GM12892 (cell line): ENCODE results near the gene RAB6A.

Experiments
- POLR2A ChIP-seq: IDR thresholded peaks from 2 replicates; pipeline ENCODE4 v1.6.1; 2011; ENCODE audit warnings: low read depth, low read length, control low read depth
- POLR2AphosphoS5 ChIP-seq: IDR thresholded peaks from 2 replicates; pipeline ENCODE4 v1.6.1; 2011; ENCODE audit warnings: low read depth, low read length, control low read depth

GRCh38 chr11:73760135-73760678 lies 667 bp downstream of the RAB6A start:
- TF ChIP-seq POLR2AphosphoS5 (no peak), POLR2A (no peak)
